Measurements from ENCODE around the gene CEP19. TPM values are rescaled to one million over a fixed set of nuclear protein-coding genes. Genes with fewer than 3 reads are reported as not detected.
"Not testable (repeated sequence)": the region's sequence is repeated elsewhere in the genome, so short reads cannot be mapped to it uniquely, and the experiment has no call there.

CEP19 gene, protein sequence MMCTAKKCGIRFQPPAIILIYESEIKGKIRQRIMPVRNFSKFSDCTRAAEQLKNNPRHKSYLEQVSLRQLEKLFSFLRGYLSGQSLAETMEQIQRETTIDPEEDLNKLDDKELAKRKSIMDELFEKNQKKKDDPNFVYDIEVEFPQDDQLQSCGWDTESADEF
- total RNA-seq = 5.9 and 7.2 TPM in 2 replicates
- polyA plus RNA-seq (2012) = 3.5 TPM

GRCh38 chr3:196711838-196712513 is at the start of gene CEP19, which contains the start of gene PIGX:
CEP19 (minus strand) TSS chr3:196712250; CDS start chr3:196708657, 3,593 bp downstream.
PIGX (plus strand) TSS chr3:196712377.
- DNase-seq (ENCODE audit: low read depth) = peak; percentile 90

- peak; percentile 64 for DNase-seq (ENCODE audit: low read depth)
Observed at GRCh38 chr3:196757876-196758739, 46.1 kb upstream of the CEP19 start.

DNA sequence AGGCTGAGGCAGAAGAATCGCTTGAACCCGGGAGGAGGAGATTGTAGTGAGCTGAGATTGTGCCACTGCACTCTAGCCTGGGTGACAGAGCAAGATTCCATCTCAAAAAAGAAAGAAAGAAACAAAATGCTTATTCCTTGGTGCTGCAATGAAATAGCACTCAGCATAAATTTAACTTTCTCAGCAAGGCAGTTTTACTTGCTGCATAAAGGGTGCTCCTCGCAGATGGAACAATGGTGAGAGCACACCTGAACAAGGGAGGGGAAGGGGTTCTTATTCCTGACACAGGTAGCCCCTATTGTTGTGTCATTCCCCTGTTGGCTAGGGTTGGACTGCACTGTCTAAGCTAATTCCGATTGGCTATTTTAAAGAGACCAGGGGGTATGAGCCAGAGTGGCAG is 44.7 kb upstream of the CEP19 start:
- DNase-seq (ENCODE audit: low read depth) = no peak

GRCh38 chr3:196754091-196754981 is 42.3 kb upstream of the CEP19 start:
- DNase-seq (ENCODE audit: low read depth) = no peak

DNA sequence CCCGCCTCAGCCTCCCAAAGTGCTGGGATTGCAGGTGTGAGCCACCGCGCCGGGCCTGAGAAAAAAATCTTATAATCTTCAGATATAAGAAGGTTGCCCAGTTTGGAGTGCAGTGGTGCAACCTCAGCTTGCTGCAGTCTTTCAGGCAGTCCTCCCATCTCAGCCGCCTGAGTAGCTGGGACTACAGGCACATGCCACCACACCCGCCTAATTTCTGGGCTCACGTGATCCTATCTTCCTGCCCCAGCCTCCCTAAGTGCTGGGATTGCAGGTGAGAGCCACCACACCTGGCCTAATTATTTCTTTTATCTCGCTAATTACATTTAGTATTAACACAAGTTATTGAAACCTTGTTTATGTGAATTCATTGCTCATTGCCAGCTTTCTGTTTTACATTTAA is 41.2 kb upstream of the CEP19 start:
- DNase-seq (ENCODE audit: low read depth) = no peak

DNA sequence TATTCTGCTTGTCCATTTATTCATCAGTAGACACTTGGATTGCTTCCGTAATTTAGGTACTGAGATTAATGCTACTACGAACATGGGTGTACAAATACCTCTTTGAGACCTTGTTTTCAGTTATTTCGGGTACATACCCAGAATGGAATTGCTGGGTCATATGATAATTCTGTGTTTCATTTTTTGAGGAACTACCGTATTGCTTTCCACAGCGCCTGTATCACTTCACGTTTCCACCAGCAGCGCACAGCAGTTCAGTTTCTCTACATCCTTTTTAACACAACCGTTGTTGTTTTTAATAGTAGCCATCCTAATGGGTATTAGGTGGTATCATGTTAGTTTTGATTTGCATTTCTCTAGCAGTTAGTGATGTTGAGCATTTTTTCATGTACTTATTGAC is 37.1 kb upstream of the CEP19 start:
- no peak for DNase-seq (ENCODE audit: low read depth)

DNA sequence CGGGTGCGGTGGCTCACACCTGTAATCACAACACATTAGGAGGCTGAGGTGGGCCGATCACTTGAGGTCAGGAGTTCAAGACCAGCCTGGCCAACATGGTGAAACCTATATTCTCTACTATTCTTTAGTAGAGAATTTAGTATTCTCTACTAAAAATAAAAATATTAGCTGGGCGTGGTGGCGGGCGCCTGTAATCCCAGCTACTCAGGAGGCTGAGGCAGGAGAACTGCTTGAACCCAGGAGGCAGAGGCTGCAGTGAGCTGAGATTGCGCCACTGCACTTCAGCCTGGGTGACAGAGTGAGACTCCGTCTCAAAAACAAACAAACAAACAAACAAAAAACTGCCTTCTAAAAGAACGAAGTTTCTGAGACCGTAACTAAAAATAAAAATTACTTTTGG is 31.5 kb upstream of the CEP19 start:
- not testable (repeated sequence) for DNase-seq (ENCODE audit: low read depth)

DNA sequence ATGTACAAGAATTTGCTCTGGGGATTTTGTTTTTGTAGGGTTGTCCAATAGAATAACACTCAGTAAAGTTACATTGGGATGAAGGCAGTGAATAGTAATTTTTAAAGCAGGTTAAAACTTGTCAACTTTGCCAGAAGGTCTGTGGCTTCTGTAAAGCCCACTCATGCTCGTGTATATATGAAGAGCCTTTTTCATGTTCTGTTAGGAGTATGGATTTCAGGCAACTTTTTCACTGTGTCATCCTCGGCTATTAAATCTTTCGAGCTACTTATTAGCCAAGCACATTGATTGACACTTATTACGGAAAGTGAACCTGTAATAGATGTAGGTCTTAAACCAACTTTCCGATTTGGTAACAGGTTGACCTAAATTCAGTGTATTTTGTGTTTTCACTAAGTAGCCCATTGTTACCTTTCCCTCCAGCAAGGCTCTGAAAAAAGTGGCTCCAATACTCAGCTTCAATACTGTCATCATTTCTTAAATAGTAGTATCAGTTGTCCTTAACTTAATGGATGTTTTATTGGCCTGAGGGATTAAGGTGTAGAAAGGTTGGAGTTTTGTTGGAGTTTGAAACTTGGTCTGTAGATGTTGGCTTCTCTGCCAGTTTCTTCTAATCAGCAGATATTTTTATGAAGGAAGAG is 29.3 kb upstream of the CEP19 start:
- no peak for DNase-seq (ENCODE audit: low read depth)

- peak; percentile 58 for DNase-seq (ENCODE audit: low read depth)
Observed at GRCh38 chr3:196740481-196741248, 28.6 kb upstream of the CEP19 start.

DNA sequence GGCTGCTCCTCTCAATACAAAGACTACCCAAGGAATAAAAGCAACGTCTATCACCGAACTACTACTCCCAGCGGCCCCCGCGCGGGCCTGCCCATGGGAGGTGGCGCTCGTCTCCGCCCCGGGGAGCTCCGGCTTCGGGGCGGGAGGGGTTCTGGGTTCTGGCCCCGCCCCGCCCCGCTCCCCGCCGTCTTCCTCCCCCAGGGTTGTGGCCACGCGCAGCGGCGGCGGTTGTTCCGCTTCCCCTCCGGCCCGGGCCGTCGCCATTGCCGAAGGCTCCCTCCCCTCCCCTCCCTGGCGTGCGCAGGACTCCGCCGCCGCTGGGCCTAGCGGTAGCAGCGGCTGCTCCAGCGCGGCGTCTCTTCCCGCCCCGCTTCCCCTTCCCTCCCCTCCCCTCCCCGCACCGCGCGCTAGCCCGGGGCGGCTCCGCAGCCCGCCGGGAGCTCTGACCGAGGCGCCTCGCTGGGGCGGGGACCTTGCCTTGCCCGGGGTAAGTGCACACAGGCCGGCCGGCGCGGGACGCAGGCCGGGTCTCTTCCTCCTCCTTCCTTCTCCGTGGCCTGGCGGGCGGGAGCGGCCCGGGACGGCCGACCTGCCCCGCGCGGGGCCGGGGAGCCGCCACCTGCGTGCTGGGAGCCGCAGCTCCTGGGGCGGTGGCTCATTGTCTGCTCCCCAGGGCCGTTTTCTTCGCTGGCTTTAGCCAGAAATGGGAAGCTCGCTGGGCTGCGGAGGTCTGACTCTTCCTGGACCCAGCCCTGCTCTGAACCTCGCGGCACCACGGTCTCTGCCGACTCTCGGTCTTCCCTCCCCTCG is 27.8 kb upstream of the CEP19 start, which contains the start of gene PAK2:
Gene PAK2, plus strand, starts transcription at position 187 of the 810 bp plus-strand sequence. CDS start 42,790 bp downstream, outside the sequence.
- peak; percentile 90 for DNase-seq (ENCODE audit: low read depth)

GRCh38 chr3:196737655-196738054 is 25.6 kb upstream of the CEP19 start:
- no peak for DNase-seq (ENCODE audit: low read depth)

DNA sequence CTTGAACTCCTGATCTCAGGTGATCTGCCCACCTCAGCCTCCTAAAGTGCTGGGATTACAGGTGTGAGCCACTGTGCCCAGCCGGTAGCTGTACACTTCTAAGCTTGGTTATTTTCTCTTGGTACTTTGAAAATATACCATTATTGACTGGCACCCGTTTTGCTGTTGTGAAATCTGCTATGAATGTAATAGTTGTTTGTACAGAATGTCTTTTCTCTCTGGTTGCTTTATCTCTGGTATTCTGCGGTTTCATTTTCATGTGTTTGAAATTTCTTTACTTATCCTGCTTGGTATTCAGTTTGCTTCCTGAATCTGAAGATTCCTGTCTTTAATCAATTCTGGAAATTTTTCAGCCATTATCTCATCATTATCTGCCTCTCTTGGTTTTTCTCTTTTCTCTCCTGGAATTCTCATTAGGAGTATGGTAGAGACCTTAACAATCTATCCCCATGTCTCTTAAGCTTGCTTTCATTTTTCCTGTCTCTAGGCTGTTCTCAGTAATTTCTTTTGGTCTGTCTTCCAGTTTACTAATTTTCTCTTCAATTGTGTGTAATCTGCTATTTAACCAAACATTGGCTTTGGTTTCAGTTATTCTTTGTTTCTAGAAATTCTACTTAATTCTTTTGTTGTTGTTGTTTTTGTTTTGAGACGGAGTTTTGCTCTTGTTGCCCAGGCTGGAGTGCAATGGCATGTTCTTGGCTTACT is 24.8 kb upstream of the CEP19 start:
- no peak for DNase-seq (ENCODE audit: low read depth)

GRCh38 chr3:196735751-196736150 is 23.7 kb upstream of the CEP19 start:
- no peak for DNase-seq (ENCODE audit: low read depth)

GRCh38 chr3:196726788-196727675 is 15.0 kb upstream of the CEP19 start:
- DNase-seq (ENCODE audit: low read depth) = peak; percentile 1

DNA sequence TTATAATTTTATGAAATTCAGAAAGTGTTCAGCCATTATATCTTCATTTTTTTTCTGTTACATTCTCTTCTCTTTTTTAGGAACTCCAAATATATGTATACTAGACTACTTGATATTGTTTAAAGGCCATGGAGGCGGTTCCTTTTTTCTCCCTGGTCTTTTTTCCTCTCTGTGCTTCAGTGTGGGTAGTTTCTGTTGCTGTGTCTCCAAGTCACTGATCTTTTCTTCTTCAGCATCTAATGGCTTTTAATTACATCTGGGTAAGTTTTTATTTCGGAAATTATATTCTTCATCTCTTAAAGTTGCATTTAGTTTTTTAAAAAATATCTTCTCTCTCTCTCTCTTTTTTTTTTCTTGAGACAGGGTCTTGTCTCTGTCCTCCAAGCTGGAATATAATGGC is 9.0 kb upstream of the CEP19 start:
- no peak for DNase-seq (ENCODE audit: low read depth)

GRCh38 chr3:196717162-196717561 is 5.1 kb upstream of the CEP19 start:
- DNase-seq (ENCODE audit: low read depth) = not testable (repeated sequence)
